HAP-1 (cell line): Measurements from ENCODE around the gene PDE6A.

Source experiments
- DNase-seq, 2 experiments: peaks; one replicate each; pipeline ENCODE4 v3.0.0-alpha.2; 2016 to 2020; ENCODE audit warnings: low spot score in 2 of 2
- H3K27me3 ChIP-seq: fragments of 250-450 bp; sonication (Bioruptor Pico); 2 replicates; pipeline ENCODE4 v1.5.1; 2020; ENCODE audit warnings: low read depth, mild to moderate bottlenecking, moderate library complexity
- H3K36me3 ChIP-seq: fragments of 250-450 bp; sonication (Bioruptor Pico); replicated peaks from 2 replicates; pipeline ENCODE4 v1.5.1; 2020; ENCODE audit warnings: mild to moderate bottlenecking
- H3K4me1 ChIP-seq: fragments of 250-450 bp; sonication (Bioruptor Pico); 2 replicates; pipeline ENCODE4 v1.5.1; 2020; ENCODE audit warnings: mild to moderate bottlenecking
- H3K4me3 ChIP-seq: fragments of 250-450 bp; sonication (Bioruptor Pico); 2 replicates; pipeline ENCODE4 v1.5.1; 2020; ENCODE audit warnings: mild to moderate bottlenecking, moderate library complexity
- H3K9me3 ChIP-seq: fragments of 250-450 bp; sonication (Bioruptor Pico); 2 replicates; pipeline ENCODE4 v1.5.1; 2020; ENCODE audit warnings: mild to moderate bottlenecking, moderate library complexity
- in situ Hi-C: fragments of 300-500 bp; cut with MboI; formaldehyde crosslinking; loops from 3 replicates; pipeline ENCODE4 v1.14.3; 2020; ENCODE audit warnings: low sequenced_read_pairs, inconsistent platforms, mixed read lengths

The PDE6A gene

GRCh38 chr5:149822301-149822700 lies 122.3 kb downstream of the PDE6A start:
- in situ Hi-C loops, result no loop called here

GRCh38 chr5:149820536-149821510 lies 123.8 kb downstream of the PDE6A start:
- in situ Hi-C loops, result no loop called here
- Histone ChIP-seq H3K27me3 (no peaks in the 10 kb centered on the region), H3K36me3 (peaks cover 10% of the 10 kb centered on the region; the same call in 1 of the 2 replicates), H3K9me3 (no peaks in the 10 kb centered on the region), H3K4me3 (no peak overlapping the region), H3K4me1 (no peaks in the 10 kb centered on the region; the same call in 1 of the 2 replicates)
- no peak for DNase-seq

More at GRCh38 chr5:149822301-149822700, 122.3 kb downstream of the PDE6A start:
- Histone ChIP-seq H3K27me3 (no peaks in the 10 kb centered on the region), H3K9me3 (no peaks in the 10 kb centered on the region), H3K36me3 (peaks cover 15% of the 10 kb centered on the region; the same call in 1 of the 2 replicates), H3K4me3 (no peak overlapping the region), H3K4me1 (no peaks in the 10 kb centered on the region; the same call in 1 of the 2 replicates)
- no peak for DNase-seq

- in situ Hi-C loops, result no loop called here
- Histone ChIP-seq H3K4me1 (no peaks in the 10 kb centered on the region; the same call in 1 of the 2 replicates), H3K36me3 (peaks cover 7% of the 10 kb centered on the region; the same call in 1 of the 2 replicates), H3K27me3 (no peaks in the 10 kb centered on the region), H3K4me3 (no peak overlapping the region), H3K9me3 (no peaks in the 10 kb centered on the region)
- no peak for DNase-seq
These were observed 124.6 kb downstream of the PDE6A start for GRCh38 chr5:149820012-149820411.

- no peak overlapping the region for H3K4me3 ChIP-seq
- H3K27me3 ChIP-seq, result no peaks in the 10 kb centered on the region
- H3K4me1 ChIP-seq, result no peaks in the 10 kb centered on the region; the same call in 1 of the 2 replicates
- in situ Hi-C loops, result no loop called here
- no peaks in the 10 kb centered on the region for H3K9me3 ChIP-seq
- peaks cover 6% of the 10 kb centered on the region; the same call in 1 of the 2 replicates for H3K36me3 ChIP-seq
- DNase-seq, result no peak
These were observed 126.5 kb downstream of the PDE6A start for GRCh38 chr5:149818116-149818515.

GRCh38 chr5:149817539-149818060 lies 127.0 kb downstream of the PDE6A start:
- H3K9me3 ChIP-seq, result no peaks in the 10 kb centered on the region
- no peak overlapping the region for H3K4me3 ChIP-seq
- no peaks in the 10 kb centered on the region for H3K27me3 ChIP-seq
- H3K4me1 ChIP-seq, result no peaks in the 10 kb centered on the region; the same call in 1 of the 2 replicates
- peaks cover 6% of the 10 kb centered on the region; the same call in 1 of the 2 replicates for H3K36me3 ChIP-seq
- in situ Hi-C loops, result no loop called here
- no peak for DNase-seq

GRCh38 chr5:149816661-149817060 lies 127.9 kb downstream of the PDE6A start:
- H3K4me1 ChIP-seq, result no peaks in the 10 kb centered on the region
- H3K27me3 ChIP-seq, result no peaks in the 10 kb centered on the region
- H3K4me3 ChIP-seq, result no peak overlapping the region
- in situ Hi-C loops, result no loop called here
- no peak for DNase-seq
- H3K9me3 ChIP-seq, result no peaks in the 10 kb centered on the region
- H3K36me3 ChIP-seq, result peaks cover 6% of the 10 kb centered on the region; the same call in 1 of the 2 replicates

GRCh38 chr5:149811453-149811852 lies 133.1 kb downstream of the PDE6A start:
- no peak for DNase-seq
- H3K9me3 ChIP-seq, result no peaks in the 10 kb centered on the region
- in situ Hi-C loops, result no loop called here
- H3K36me3 ChIP-seq, result no peaks in the 10 kb centered on the region
- H3K27me3 ChIP-seq, result no peaks in the 10 kb centered on the region
- H3K4me1 ChIP-seq, result no peaks in the 10 kb centered on the region
- H3K4me3 ChIP-seq, result no peak overlapping the region

- DNase-seq, result no peak
- no peaks in the 10 kb centered on the region for H3K4me1 ChIP-seq
- H3K9me3 ChIP-seq, result no peaks in the 10 kb centered on the region
- no peaks in the 10 kb centered on the region for H3K27me3 ChIP-seq
- no peaks in the 10 kb centered on the region for H3K36me3 ChIP-seq
- H3K4me3 ChIP-seq, result no peak overlapping the region
- in situ Hi-C loops, result no loop called here
These were observed 133.7 kb downstream of the PDE6A start for GRCh38 chr5:149810856-149811255.

GRCh38 chr5:149809931-149810691 lies 134.5 kb downstream of the PDE6A start:
- Histone ChIP-seq H3K4me1 (no peaks in the 10 kb centered on the region), H3K36me3 (no peaks in the 10 kb centered on the region), H3K4me3 (no peak overlapping the region), H3K9me3 (no peaks in the 10 kb centered on the region), H3K27me3 (no peaks in the 10 kb centered on the region)
- in situ Hi-C loops, result no loop called here
- DNase-seq, result no peak

GRCh38 chr5:149808264-149808982 lies 136.2 kb downstream of the PDE6A start:
- Histone ChIP-seq H3K36me3 (no peaks in the 10 kb centered on the region), H3K27me3 (no peaks in the 10 kb centered on the region), H3K4me3 (no peak overlapping the region), H3K4me1 (no peaks in the 10 kb centered on the region), H3K9me3 (no peaks in the 10 kb centered on the region)
- no peak for DNase-seq
- in situ Hi-C loops, result no loop called here
